ENCODE data around the gene TAP2.

DNA sequence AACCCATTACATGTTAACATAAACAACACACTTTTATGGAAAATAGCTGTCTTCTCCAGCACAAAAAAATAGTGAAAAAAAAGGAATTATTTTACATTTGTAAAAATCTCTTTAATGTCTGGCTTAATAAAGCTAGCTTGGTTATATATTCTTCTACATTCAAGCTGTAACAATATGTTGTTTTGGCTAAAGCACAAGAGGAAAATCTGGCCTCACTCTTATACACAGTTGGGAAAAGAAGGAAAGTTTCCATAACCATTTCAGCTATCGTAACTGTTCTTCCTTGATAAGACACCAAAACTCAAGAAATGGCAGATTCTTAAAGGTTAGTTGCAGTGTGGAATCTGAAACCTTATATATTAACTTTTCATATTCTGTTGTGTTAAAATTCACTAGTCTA is 29.4 kb downstream of the TAP2 start:
- TF ChIP-seq, protein P1, sequence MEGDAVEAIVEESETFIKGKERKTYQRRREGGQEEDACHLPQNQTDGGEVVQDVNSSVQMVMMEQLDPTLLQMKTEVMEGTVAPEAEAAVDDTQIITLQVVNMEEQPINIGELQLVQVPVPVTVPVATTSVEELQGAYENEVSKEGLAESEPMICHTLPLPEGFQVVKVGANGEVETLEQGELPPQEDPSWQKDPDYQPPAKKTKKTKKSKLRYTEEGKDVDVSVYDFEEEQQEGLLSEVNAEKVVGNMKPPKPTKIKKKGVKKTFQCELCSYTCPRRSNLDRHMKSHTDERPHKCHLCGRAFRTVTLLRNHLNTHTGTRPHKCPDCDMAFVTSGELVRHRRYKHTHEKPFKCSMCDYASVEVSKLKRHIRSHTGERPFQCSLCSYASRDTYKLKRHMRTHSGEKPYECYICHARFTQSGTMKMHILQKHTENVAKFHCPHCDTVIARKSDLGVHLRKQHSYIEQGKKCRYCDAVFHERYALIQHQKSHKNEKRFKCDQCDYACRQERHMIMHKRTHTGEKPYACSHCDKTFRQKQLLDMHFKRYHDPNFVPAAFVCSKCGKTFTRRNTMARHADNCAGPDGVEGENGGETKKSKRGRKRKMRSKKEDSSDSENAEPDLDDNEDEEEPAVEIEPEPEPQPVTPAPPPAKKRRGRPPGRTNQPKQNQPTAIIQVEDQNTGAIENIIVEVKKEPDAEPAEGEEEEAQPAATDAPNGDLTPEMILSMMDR (IDR thresholded peaks at IDR 0.05): no peak
- no peak for TF ChIP-seq POLR2AphosphoS5 (IDR thresholded peaks at IDR 0.05; ENCODE audit: low read depth, low read length)
- TF ChIP-seq, protein P2, sequence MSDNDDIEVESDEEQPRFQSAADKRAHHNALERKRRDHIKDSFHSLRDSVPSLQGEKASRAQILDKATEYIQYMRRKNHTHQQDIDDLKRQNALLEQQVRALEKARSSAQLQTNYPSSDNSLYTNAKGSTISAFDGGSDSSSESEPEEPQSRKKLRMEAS (IDR thresholded peaks at IDR 0.05; ENCODE audit: low read depth): no peak
- TF ChIP-seq EP300 (IDR thresholded peaks at IDR 0.05; ENCODE audit: borderline replicate concordance in 1 of 2, low read depth in 1 of 2, low read length in 1 of 2): no peak
- TF ChIP-seq EZH2phosphoT487 (IDR thresholded peaks at IDR 0.05; ENCODE audit: borderline replicate concordance, low read depth): no peak
- TF ChIP-seq SMC3 (IDR thresholded peaks at IDR 0.05; ENCODE audit: low read depth, low read length): no peak
- no peak for TF ChIP-seq USF2 (IDR thresholded peaks at IDR 0.05; ENCODE audit: borderline replicate concordance, low read depth, low read length)
- TF ChIP-seq YY1 (IDR thresholded peaks at IDR 0.05; ENCODE audit: low read depth): no peak
- no peak for TF ChIP-seq SIN3A (IDR thresholded peaks at IDR 0.05; ENCODE audit: borderline replicate concordance, low read depth, low read length)
- no peak for TF ChIP-seq JUND (IDR thresholded peaks at IDR 0.05)
- no peak for TF ChIP-seq TCF12 (IDR thresholded peaks at IDR 0.05)
- TF ChIP-seq FOXM1 (IDR thresholded peaks at IDR 0.05; ENCODE audit: low read depth): no peak
